MM.1S (cell line): ENCODE measurements around the gene CPN2.

Source experiments
- DNase-seq: peaks from one replicate; pipeline ENCODE4 v3.0.0-alpha.2; 2015
- H2AFZ ChIP-seq: fragments of 300-600 bp; sonication (generic); 2 replicates; pipeline ENCODE4 v1.6.0; 2016; ENCODE audit warnings: antibody characterized with exemption, low read length
- H3F3A ChIP-seq: fragments of 300-600 bp; sonication (generic); 2 replicates; pipeline ENCODE4 v1.6.1; 2016; ENCODE audit warnings: mild to moderate bottlenecking, antibody characterized with exemption, low read length, moderate library complexity, mixed read lengths; ENCODE audit not compliant: insufficient read depth
- H3K27ac ChIP-seq: fragments of 300-600 bp; sonication (generic); 2 replicates; pipeline ENCODE4 v1.5.1; 2016; ENCODE audit warnings: mild to moderate bottlenecking, low read length
- H3K27me3 ChIP-seq: fragments of 300-600 bp; sonication (generic); replicated peaks from 2 replicates; pipeline ENCODE4 v1.6.0; 2016; ENCODE audit warnings: low read length; ENCODE audit not compliant: insufficient read depth
- H3K36me3 ChIP-seq: fragments of 300-600 bp; sonication (generic); replicated peaks from 2 replicates; pipeline ENCODE4 v1.6.1; 2016; ENCODE audit warnings: mild to moderate bottlenecking, low read length, mixed read lengths; ENCODE audit not compliant: insufficient read depth
- H3K4me1 ChIP-seq: fragments of 300-600 bp; sonication (generic); 2 replicates; pipeline ENCODE4 v1.6.1; 2016; ENCODE audit warnings: low read length, mixed read lengths
- H3K4me2 ChIP-seq: fragments of 300-600 bp; sonication (generic); 2 replicates; pipeline ENCODE4 v1.6.0; 2016; ENCODE audit warnings: low read depth, low read length
- H3K4me3 ChIP-seq: fragments of 300-600 bp; sonication (generic); 2 replicates; pipeline ENCODE4 v1.5.1; 2016; ENCODE audit warnings: low read length, mixed read lengths
- H3K79me2 ChIP-seq: fragments of 300-600 bp; sonication (generic); 2 replicates; pipeline ENCODE4 v1.6.1; 2016; ENCODE audit warnings: mixed run types, low read length, mixed read lengths
- H3K9ac ChIP-seq: fragments of 300-600 bp; sonication (generic); 2 replicates; pipeline ENCODE4 v1.6.1; 2016; ENCODE audit warnings: low read length, mixed read lengths
- H3K9me2 ChIP-seq: fragments of 300-600 bp; sonication (generic); replicated peaks from 2 replicates; pipeline ENCODE4 v1.6.1; 2016; ENCODE audit warnings: mild to moderate bottlenecking, low read length, mixed read lengths; ENCODE audit not compliant: insufficient read depth
- H3K9me3 ChIP-seq: fragments of 300-600 bp; sonication (generic); replicated peaks from 2 replicates; pipeline ENCODE4 v1.6.1; 2016; ENCODE audit warnings: mild to moderate bottlenecking, low read length, mixed read lengths; ENCODE audit not compliant: insufficient read depth
- H4K20me1 ChIP-seq: fragments of 300-600 bp; sonication (generic); 2 replicates; pipeline ENCODE4 v1.6.1; 2016; ENCODE audit warnings: mild to moderate bottlenecking, low read length, moderate library complexity, mixed read lengths; ENCODE audit not compliant: insufficient read depth
- EZH2 ChIP-seq: fragments of 300-600 bp; sonication (generic); optimal IDR thresholded peaks from 2 replicates; pipeline ENCODE3; 2017; ENCODE audit warnings: low read depth, mild to moderate bottlenecking, antibody characterized with exemption, low read length, mixed read lengths
- EZH2phosphoT487 ChIP-seq: fragments of 300-600 bp; sonication (generic); IDR thresholded peaks from 2 replicates; pipeline ENCODE4 v1.6.1; 2018; ENCODE audit warnings: antibody characterized with exemption, low read length
- TF ChIP-seq, protein P1 (sequence below): fragments of 300-600 bp; sonication (generic); IDR thresholded peaks from 2 replicates; pipeline ENCODE4 v1.5.1; 2016; ENCODE audit warnings: antibody characterized with exemption, low read length, mixed read lengths

Gene CPN2

DNA sequence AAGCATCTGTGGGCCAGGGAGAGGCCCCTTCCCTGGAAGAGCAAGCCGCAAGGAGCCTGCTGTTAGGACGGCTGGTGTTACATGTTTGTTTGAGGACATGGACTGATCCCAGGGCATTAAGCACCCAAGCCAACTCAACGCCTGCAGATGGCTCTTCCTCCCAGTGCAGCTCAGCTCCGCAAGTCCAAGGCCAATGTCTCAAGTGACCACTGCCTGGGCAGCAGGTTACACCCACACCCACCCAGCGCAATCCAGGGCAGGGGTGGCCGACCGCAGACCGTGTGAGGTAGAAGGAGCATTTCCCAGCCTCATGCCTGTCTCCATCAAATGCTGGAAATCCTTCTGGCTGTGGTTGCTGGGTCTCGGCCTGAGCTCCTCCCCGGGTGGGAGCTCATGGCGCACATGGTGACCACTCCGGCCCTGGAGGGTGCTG, 33.5 kb upstream of the CPN2 start:
- Histone ChIP-seq H3K9me2 (no peaks in the 10 kb centered on the region), H3K36me3 (no peaks in the 10 kb centered on the region), H3K27ac (no peak overlapping the region), H2AFZ (no peak overlapping the region), H3K9me3 (no peaks in the 10 kb centered on the region), H3K79me2 (no peaks in the 10 kb centered on the region), H3K27me3 (peaks cover 45% of the 10 kb centered on the region), H3K4me1 (no peaks in the 10 kb centered on the region), H3F3A (no peaks in the 10 kb centered on the region), H3K4me3 (no peak overlapping the region), H4K20me1 (no peaks in the 10 kb centered on the region), H3K4me2 (no peak overlapping the region), H3K9ac (no peak overlapping the region)
- TF ChIP-seq EZH2 (no peak), EZH2phosphoT487 (no peak)
- TF ChIP-seq, protein P1, sequence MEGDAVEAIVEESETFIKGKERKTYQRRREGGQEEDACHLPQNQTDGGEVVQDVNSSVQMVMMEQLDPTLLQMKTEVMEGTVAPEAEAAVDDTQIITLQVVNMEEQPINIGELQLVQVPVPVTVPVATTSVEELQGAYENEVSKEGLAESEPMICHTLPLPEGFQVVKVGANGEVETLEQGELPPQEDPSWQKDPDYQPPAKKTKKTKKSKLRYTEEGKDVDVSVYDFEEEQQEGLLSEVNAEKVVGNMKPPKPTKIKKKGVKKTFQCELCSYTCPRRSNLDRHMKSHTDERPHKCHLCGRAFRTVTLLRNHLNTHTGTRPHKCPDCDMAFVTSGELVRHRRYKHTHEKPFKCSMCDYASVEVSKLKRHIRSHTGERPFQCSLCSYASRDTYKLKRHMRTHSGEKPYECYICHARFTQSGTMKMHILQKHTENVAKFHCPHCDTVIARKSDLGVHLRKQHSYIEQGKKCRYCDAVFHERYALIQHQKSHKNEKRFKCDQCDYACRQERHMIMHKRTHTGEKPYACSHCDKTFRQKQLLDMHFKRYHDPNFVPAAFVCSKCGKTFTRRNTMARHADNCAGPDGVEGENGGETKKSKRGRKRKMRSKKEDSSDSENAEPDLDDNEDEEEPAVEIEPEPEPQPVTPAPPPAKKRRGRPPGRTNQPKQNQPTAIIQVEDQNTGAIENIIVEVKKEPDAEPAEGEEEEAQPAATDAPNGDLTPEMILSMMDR = no peak
- DNase-seq = no peak

- Histone ChIP-seq H3K27me3 (peaks cover 45% of the 10 kb centered on the region), H3K79me2 (no peaks in the 10 kb centered on the region), H3K4me1 (no peaks in the 10 kb centered on the region), H3K9me3 (no peaks in the 10 kb centered on the region), H3K36me3 (no peaks in the 10 kb centered on the region), H3K27ac (no peak overlapping the region), H2AFZ (no peak overlapping the region), H4K20me1 (no peaks in the 10 kb centered on the region), H3K4me2 (no peak overlapping the region), H3K9me2 (no peaks in the 10 kb centered on the region), H3K9ac (no peak overlapping the region), H3K4me3 (no peak overlapping the region), H3F3A (no peaks in the 10 kb centered on the region)
- no peak for DNase-seq
- TF ChIP-seq EZH2phosphoT487 (no peak), EZH2 (no peak)
- TF ChIP-seq, protein P1 = no peak
These were observed 33.0 kb upstream of the CPN2 start for GRCh38 chr3:194384156-194384555.

- no peak overlapping the region for H3K4me2 ChIP-seq
- TF ChIP-seq, protein P1 = no peak
- TF ChIP-seq EZH2phosphoT487 (no peak), EZH2 (no peak)
- no peaks in the 10 kb centered on the region for H3F3A ChIP-seq
- H3K9ac ChIP-seq = no peak overlapping the region
- H3K79me2 ChIP-seq = no peaks in the 10 kb centered on the region
- no peaks in the 10 kb centered on the region for H3K9me2 ChIP-seq
- H3K4me1 ChIP-seq = no peaks in the 10 kb centered on the region
- H3K36me3 ChIP-seq = no peaks in the 10 kb centered on the region
- no peak overlapping the region for H3K27ac ChIP-seq
- no peak overlapping the region for H2AFZ ChIP-seq
- H3K9me3 ChIP-seq = no peaks in the 10 kb centered on the region
- H3K27me3 ChIP-seq = peaks cover 45% of the 10 kb centered on the region
- H4K20me1 ChIP-seq = no peaks in the 10 kb centered on the region
- no peak for DNase-seq
- no peak overlapping the region for H3K4me3 ChIP-seq
These were observed 32.3 kb upstream of the CPN2 start for GRCh38 chr3:194383276-194383940.
